Stimulated activated CD4-positive, alpha-beta T cell treated with anti-CD3 and anti-CD28 coated beads, TNF-alpha, amount 100 ng/mL, for 4 hours (primary cell): Measurements from ENCODE around the gene CPT1B.
A peak's percentile ranks its signal among the peaks of the same experiment; 100 is the strongest.

Experiments used
- DNase-seq, 3 experiments: peaks; one replicate each; pipeline ENCODE4 v3.0.0-alpha.2; 2020; ENCODE audit warnings: low read depth in 3 of 3

Gene CPT1B

GRCh38 chr22:50570861-50571260 is 7.4 kb downstream of the CPT1B start:
- no peak for DNase-seq

- no peak for DNase-seq
Measured at GRCh38 chr22:50569896-50570535, 8.2 kb downstream of the CPT1B start.

- DNase-seq = no peak
Measured at GRCh38 chr22:50569041-50569459, 9.2 kb downstream of the CPT1B start.

DNA sequence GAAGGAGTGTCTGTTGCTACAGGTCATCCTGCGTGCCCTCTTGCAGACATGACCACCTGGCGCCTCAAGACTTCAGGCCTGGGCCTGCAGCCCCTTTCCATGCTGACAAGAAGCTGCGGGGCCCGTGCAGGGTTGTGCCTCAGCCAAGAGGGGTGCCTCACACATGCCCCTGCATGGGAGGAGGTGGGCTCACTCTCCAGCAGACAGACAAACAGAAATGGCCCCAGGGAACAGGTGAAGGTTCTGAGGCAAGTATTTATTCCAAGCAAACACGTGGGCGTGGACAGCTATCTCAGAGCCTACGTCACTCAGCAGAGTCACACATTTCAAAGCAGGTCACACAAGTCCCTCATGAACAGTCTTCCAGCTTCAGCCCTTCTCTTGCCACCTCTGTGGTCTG is 9.6 kb downstream of the CPT1B start:
- DNase-seq = no peak

DNA sequence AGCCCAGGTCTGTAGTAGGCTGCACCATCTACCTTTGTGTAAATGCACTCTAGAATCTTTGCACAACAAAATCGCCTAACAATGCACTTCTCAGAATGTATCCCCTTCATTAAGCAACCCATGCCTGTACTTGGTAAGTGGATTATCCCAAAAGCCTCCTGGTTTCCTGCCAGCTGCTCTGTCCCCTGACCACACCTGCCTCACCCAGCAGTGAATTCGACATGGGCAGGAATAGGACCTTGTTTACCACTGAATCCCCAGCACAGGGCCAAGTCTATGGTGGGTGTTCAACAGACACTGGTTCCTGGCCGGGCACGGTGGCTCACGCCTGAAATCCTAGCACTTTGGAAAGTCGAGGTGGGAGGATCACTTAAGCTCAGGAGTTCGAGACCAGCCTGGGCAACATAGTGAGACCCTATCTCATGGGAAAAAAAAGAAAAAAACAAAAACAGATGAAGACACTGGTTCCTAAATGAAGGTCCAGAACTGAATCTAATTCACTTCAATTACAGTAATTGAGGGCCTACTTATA is 10.4 kb downstream of the CPT1B start:
- no peak for DNase-seq

- DNase-seq = no peak
Measured at GRCh38 chr22:50564289-50564688, 13.9 kb downstream of the CPT1B start.

DNA sequence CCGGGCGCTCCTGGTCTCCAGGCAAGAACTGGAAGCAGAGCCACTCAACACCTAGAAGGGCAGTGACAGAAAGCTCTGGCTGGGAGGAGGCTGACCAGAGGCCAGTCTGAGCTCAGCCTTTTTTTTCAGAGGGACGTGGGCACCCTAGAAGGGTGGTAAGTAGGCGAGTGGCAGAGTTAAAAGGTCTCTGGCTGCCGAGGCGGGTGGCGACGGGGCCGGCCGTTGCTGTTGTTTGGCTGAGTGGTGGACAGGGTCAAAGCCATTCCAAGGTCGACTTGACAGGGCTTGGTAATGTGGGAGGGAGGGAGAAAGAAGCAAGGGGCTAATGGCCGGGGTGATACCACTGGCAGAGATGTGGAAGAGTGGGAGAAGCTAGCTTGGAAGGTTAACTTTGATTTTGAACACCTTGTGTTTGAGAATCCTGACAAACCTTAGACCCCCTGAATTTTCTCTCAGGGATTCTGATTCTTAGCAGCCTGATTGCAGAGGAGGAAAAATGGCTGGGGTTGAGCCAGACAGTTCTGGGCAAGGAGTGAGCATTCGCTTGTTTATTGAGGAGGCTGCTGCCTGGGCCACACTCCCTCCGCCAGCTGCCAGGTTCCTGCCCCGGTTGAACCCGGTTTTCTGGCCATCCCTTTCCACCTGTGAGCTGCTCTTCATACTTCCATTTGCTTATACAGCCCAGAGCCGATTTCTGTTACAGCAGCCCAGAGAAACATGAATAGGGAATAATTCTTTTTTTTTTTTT is 14.6 kb downstream of the CPT1B start:
- DNase-seq = no peak

DNA sequence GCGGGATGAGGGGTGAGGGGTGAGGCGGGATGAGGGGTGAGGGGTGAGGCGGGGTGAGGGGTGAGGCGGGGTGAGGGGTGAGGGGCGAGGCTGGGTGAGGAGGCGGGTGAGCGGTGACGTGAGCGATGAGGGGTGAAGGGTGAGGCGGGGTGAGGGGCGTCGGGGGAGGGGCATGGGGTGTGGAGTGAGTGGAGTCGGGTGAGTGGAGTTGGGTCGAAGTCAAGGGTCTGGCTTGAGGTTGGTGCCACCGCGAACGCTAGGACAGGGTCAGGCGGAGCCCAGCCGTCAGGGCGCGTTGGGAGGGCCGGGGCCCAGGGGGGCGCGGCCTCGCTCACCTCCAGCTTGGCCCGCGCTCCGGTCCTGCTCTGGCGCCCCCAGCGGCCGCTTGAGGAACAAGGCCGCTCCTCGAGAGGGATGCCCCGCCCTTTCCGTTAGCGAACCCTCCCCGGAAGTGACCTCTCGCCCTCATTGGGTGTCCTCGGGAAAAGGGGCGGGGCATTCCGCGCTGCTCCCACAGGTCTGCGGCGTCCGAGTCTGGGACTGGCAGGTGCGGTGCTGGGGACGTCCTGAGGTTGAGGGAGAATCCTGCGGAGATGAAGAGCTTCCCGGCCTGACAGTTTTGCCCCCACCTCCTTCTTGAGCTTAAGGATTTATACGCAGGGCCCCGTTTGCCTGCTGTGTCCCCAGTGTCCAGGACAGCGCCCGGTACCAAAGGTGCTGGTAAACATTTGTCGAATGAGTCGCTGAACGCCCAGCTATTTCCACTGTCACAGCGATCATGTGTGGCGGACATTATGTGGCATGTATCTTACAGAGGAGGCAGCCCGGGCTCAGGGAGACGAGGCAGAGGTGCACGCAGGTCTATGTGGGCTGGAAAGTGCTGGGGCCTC is 15.5 kb downstream of the CPT1B start, which contains the start of gene SYCE3:
Gene SYCE3, minus strand, starts transcription at position 397 of the 890 bp plus-strand sequence. CDS start 6,514 bp downstream, outside the sequence.
- DNase-seq = peak; percentile 94 to 98 (median 95)

DNA sequence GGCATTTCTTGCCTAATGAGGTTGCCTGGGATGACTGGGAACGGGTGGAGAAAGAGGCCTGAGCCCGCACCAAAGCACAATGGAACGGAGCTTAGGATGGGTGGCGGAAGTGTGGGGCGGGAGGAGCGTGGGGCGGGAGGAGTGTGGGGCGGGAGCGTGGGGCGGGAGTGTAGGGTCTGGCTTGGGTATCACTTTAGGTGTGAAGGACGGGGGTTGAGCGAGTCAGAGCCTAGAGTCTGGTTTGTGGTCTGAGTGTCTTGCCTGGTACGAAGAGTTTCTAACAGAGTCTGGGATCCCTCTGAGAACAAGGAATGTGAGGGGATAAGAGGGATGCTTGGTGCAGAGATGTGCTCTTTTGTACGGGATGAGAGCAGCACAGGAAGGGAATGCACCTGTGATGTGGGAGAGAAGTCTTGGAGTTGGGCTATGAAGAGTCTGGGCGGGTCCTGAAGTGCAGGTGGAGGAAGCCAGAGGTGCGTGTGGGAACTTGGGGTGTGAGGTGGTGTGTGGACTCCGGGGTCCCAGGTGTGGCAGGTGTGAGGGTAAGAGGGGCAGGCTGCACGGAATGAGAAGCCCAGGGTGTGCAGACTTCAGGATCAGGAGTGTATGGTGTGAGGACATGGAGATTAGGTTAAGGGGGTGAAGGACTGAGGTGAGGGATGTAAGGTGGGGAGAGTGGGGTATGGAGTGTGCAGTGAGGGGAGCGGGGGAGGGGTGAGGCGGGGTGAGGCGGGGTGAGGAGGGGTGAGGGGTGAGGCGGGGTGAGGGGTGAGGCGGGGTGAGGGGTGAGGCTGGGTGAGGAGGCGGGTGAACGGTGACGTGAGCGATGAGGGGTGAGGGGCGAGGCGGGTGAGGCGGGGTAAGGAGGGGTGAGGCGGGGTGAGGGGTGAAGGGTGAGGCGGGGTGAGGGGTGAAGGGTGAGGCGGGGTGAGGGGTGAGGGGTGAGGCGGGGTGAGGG is 16.5 kb downstream of the CPT1B start:
- DNase-seq = no peak

DNA sequence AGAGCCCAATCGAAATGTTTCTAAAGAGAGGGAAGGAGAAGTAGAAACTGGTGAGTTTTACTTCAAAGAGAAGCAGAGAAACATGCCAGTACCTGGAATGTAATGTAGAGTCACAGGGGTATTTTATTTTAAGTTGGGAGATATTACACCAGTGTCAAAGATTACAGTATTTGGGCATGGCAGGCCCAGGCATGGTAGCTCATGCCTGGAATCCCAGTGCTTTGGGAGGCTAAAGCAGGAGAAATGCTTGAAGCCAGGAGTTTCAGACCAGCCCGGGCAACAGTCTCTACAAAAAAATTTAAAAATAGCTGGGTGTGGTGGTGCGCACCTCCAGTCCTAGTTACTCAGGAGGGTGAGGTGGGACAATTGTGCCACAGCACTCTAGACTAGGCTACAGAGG is 18.2 kb downstream of the CPT1B start:
- no peak for DNase-seq

DNA sequence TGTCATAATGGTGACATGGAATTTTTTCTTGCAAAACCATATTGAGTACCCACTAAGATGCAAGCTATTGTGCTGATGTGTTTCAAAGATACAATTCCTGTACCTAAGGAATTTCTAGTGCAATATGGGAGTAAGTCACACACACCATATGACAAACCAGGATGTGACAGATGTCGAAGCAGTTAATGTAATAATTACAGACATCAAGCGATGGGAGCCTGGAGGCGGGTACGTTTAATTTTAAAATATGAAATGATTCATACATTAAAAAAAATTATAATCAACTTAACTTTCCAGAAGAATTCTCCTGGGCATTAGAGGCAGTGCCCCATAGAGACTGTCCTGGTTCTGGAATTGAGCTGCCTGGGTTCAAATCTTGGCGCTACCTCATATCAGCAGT is 21.5 kb downstream of the CPT1B start:
- DNase-seq = no peak

- no peak for DNase-seq
Measured at GRCh38 chr22:50553310-50553709, 24.9 kb downstream of the CPT1B start.

DNA sequence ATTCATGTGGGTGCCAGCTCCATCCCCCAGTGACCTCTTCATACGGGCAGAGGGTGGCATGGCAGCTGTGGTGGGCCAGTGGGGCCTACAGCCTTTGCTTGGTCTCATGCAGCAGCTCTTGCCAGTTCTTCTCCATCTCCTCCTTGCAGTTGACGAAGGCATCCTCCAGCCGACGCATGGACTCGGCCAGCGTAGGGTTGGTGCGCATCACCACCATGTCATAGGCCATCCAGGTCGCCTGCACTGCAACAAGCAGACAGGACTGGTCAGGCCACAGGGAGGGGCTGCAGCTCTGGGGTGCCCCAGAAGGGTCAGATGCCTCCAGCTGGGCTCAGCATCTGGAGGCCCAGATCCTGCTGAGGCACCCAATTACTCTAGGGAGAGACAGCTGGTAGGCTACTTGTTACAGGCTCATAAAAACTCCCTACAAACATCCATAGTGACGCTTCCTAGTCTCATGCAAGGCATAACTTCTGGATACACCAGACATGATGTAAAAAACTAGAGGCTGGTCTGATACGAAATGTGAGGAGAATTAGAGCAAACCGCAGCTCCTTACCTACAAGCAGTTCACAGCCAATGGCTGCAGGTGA is 27.0 kb downstream of the CPT1B start:
- no peak for DNase-seq

DNA sequence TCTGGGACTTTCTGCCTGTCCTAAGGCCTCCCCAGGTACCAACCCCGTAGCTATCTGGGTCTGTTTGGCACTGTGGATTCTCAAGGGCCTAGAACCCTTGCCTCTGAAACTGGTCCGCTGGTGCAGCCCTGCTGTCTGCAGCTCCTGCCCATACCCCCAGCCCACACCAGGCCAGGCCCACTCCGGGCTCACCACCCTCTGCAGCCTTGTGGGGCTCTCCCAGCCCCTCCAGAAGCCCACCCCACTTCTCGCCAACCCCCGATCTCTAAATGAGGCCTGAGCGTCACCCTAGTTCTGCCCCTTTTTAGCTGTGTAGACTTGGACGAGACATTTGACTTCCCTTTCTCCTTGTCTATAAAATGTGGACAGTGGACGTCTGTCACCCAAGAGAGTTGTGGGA is 27.8 kb downstream of the CPT1B start:
- no peak for DNase-seq

DNA sequence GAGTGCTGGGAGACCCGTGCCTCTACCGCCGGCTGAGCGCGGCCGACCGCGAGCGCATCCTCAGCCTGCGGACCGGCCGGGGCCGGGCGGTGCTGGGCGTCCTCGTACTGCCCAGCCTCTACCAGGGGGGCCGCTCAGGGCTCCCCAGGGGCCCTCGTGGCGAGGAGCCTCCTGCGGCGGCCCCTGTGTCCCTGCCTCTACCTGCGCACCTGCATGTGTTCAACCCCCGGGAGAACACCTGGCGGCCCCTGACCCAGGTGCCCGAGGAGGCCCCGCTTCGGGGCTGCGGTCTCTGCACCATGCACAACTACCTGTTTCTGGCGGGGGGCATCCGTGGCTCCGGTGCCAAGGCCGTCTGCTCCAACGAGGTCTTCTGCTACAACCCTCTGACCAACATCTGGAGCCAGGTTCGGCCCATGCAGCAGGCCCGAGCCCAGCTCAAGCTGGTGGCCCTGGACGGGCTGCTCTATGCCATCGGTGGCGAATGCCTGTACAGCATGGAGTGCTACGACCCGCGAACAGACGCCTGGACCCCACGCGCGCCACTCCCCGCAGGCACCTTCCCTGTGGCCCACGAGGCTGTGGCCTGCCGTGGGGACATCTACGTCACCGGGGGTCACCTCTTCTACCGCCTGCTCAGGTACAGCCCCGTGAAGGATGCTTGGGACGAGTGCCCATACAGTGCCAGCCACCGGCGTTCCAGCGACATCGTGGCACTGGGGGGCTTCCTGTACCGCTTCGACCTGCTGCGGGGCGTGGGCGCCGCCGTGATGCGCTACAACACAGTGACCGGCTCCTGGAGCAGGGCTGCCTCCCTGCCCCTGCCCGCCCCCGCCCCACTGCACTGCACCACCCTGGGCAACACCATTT is 29.1 kb downstream of the CPT1B start:
- no peak for DNase-seq

- DNase-seq = peak in 1 of 3 experiments; percentile 52
Measured at GRCh38 chr22:50548040-50548920, 29.9 kb downstream of the CPT1B start.

- no peak for DNase-seq
Measured at GRCh38 chr22:50547263-50547985, 30.8 kb downstream of the CPT1B start.
